Sigmoid colon (tissue), 7 donors: ENCODE data around the gene PGAP6. TPM values are rescaled to one million over a fixed set of nuclear protein-coding genes. Genes with fewer than 3 reads are reported as not detected.
"Not testable (repeated sequence)": the region's sequence is repeated elsewhere in the genome, so short reads cannot be mapped to it uniquely, and the experiment has no call there.

Source experiments
- DNase-seq: peaks from one replicate; pipeline ENCODE4 v3.0.0-alpha.2; 2019
- H3K27ac ChIP-seq, 4 donors: fragments of 200-600 bp; sonication (generic); one replicate each; pipeline ENCODE4 v1.5.1; 2016 to 2019; ENCODE audit warnings: mild to moderate bottlenecking in 1 of 4
- H3K27me3 ChIP-seq, 3 donors: fragments of 200-600 bp; sonication (generic); one replicate each; pipeline ENCODE4 v1.5.1; 2019; ENCODE audit warnings: mild to moderate bottlenecking in 1 of 3
- H3K36me3 ChIP-seq, 4 donors: fragments of 200-600 bp; sonication (generic); one replicate each; pipeline ENCODE4 v1.5.1; 2016 to 2019
- H3K4me1 ChIP-seq, 4 donors: fragments of 200-600 bp; sonication (generic); one replicate each; pipeline ENCODE4 v1.5.1; 2017 to 2019
- H3K4me3 ChIP-seq, 4 donors: fragments of 200-600 bp; sonication (generic); one replicate each; pipeline ENCODE4 v1.5.1; 2017 to 2019; ENCODE audit warnings: mild to moderate bottlenecking in 2 of 4, moderate library complexity in 1 of 4
- H3K9me3 ChIP-seq, 4 donors: fragments of 200-600 bp in 3 of 4; sonication (generic) in 3 of 4; one replicate each; pipeline versions ENCODE4 v1.5.1 to v1.6.1; 2013 to 2019
- EP300 ChIP-seq, 4 donors: sonication (generic); formaldehyde crosslinking; IDR thresholded peaks; one replicate each; pipeline ENCODE4 v1.6.1; 2017; ENCODE audit warnings: antibody characterized with exemption in 4 of 4
- POLR2A ChIP-seq, 2 donors: fragments of 450-650 bp; IDR thresholded peaks; one replicate each; pipeline ENCODE4 v1.6.1; 2016; ENCODE audit warnings: antibody characterized with exemption in 2 of 2, mild to moderate bottlenecking in 2 of 2, moderate library complexity in 2 of 2
- POLR2AphosphoS5 ChIP-seq, 4 donors: sonication (generic); formaldehyde crosslinking; IDR thresholded peaks; one replicate each; pipeline ENCODE4 v1.6.1; 2017; ENCODE audit warnings: antibody characterized with exemption in 4 of 4
- WGBS, 2 donors: extraction: QIAGEN DNeasy Blood & Tissue Kit; methylation state at CpG; one replicate each; pipeline ENCODE4 v1.1.7; 2013; 5-methylcytosine and 5-hydroxymethylcytosine counted together
- intact Hi-C: fragments of 100-400 bp; cut with DNase I; formaldehyde crosslinking; loops from one replicate; pipeline ENCODE4 v1.15.1; 2023
- polyA plus RNA-seq, 3 donors: library from polyadenylated mRNA; stranded (reverse); fragments of 200-250 nt; gene quantifications; one replicate each; pipeline ENCODE4 v1.2.3, GENCODE V29; 2013
- total RNA-seq, 4 donors: library from RNA; depleted of rRNA; stranded (reverse); fragments of >200 nt; gene quantifications; one replicate each; pipeline ENCODE4 v1.1.0, GENCODE V29; 2016
- TF ChIP-seq, protein P1 (sequence below), 4 experiments: fragments of 450-650 bp in 3 of 4; fragments of 200-600 bp in 1 of 4; IDR thresholded peaks; one replicate each; pipeline ENCODE4 v1.5.1; 2016 to 2019; ENCODE audit warnings: antibody characterized with exemption in 4 of 4, mild to moderate bottlenecking in 3 of 4, moderate library complexity in 2 of 4
- donor health status: healthy with polysubstance abuse.
- donor health status: Bipolar disorder and iron deficiency.
- donor health status: healthy.

PGAP6 gene
- total and polyA plus RNA-seq, 7 donors = 20.7 to 109 (median 26.6) TPM

DNA sequence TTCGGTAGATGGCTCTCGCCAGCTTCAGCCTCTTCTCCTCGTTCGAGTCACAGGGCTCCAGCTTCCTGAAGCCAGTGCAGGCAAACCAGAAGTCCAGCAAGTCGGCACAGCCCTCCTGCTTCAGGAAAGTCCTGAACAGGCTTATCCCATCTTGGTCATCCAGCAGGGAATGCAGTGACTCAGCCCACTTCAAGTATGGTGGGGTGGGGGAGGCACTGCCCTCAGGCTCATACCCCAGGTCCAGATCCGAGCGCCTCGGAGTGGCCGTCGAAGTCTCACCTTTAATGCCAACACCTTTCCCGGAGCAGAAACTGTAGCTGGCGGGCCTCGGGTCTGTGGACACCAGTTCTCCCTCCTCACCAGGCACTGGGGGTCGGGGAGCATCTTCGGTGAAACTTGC lies 35.2 kb downstream of the PGAP6 start:
- Histone ChIP-seq H3K4me3 (no peak overlapping the region), H3K36me3 (peaks cover 0 to 34% (median 3%) of the 10 kb centered on the region in 4 donors), H3K4me1 (peaks cover 0 to 7% (median 6%) of the 10 kb centered on the region in 4 donors), H3K27me3 (no peaks in the 10 kb centered on the region), H3K27ac (no peak overlapping the region), H3K9me3 (no peaks in the 10 kb centered on the region)
- TF ChIP-seq POLR2AphosphoS5 (IDR thresholded peaks at IDR 0.05) (no peak), POLR2A (IDR thresholded peaks at IDR 0.05) (no peak), EP300 (IDR thresholded peaks at IDR 0.05) (no peak)
- TF ChIP-seq, protein P1, sequence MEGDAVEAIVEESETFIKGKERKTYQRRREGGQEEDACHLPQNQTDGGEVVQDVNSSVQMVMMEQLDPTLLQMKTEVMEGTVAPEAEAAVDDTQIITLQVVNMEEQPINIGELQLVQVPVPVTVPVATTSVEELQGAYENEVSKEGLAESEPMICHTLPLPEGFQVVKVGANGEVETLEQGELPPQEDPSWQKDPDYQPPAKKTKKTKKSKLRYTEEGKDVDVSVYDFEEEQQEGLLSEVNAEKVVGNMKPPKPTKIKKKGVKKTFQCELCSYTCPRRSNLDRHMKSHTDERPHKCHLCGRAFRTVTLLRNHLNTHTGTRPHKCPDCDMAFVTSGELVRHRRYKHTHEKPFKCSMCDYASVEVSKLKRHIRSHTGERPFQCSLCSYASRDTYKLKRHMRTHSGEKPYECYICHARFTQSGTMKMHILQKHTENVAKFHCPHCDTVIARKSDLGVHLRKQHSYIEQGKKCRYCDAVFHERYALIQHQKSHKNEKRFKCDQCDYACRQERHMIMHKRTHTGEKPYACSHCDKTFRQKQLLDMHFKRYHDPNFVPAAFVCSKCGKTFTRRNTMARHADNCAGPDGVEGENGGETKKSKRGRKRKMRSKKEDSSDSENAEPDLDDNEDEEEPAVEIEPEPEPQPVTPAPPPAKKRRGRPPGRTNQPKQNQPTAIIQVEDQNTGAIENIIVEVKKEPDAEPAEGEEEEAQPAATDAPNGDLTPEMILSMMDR (IDR thresholded peaks at IDR 0.05) = no peak
- intact Hi-C loops = no loop called here
- WGBS, 2 donors = 90 to 95% methylated on average over 15 of the region's 15 CpGs
- DNase-seq = no peak

- no peak for TF ChIP-seq POLR2A (IDR thresholded peaks at IDR 0.05)
- Histone ChIP-seq H3K36me3 (peaks cover 0 to 34% (median 5%) of the 10 kb centered on the region in 4 donors), H3K27me3 (no peaks in the 10 kb centered on the region), H3K4me3 (no peak overlapping the region), H3K9me3 (no peaks in the 10 kb centered on the region), H3K4me1 (no peaks in the 10 kb centered on the region), H3K27ac (no peak overlapping the region)
- 86 to 88% methylated on average over 11 of the region's 11 CpGs for WGBS, 2 donors
- intact Hi-C loops = no loop called here
- DNase-seq = no peak
These were observed 36.0 kb downstream of the PGAP6 start for GRCh38 chr16:345772-346171.

- TF ChIP-seq POLR2A (IDR thresholded peaks at IDR 0.05) = no peak
- no peak for TF ChIP-seq POLR2AphosphoS5 (IDR thresholded peaks at IDR 0.05)
- TF ChIP-seq EP300 (IDR thresholded peaks at IDR 0.05) = no peak
- TF ChIP-seq, protein P1 (IDR thresholded peaks at IDR 0.05) = no peak
- no peaks in the 10 kb centered on the region for H3K9me3 ChIP-seq
- no peak overlapping the region for H3K27ac ChIP-seq
- H3K4me3 ChIP-seq = no peak overlapping the region
- WGBS, 2 donors = 89 to 92% methylated on average over 18 of the region's 18 CpGs
- peaks cover 0 to 29% (median 5%) of the 10 kb centered on the region in 4 donors for H3K36me3 ChIP-seq
- no peaks in the 10 kb centered on the region for H3K4me1 ChIP-seq
- no peaks in the 10 kb centered on the region for H3K27me3 ChIP-seq
- no peak for DNase-seq
- intact Hi-C loops = no loop called here
These were observed 39.1 kb downstream of the PGAP6 start for GRCh38 chr16:342455-343213.

- H3K4me3 ChIP-seq, intact Hi-C loops, H3K27me3 ChIP-seq, H3K9me3 ChIP-seq, H3K4me1 ChIP-seq, DNase-seq, H3K27ac ChIP-seq: not testable (repeated sequence)
- H3K36me3 ChIP-seq = peaks cover 0 to 29% (median 5%) of the 10 kb centered on the region in 4 donors
- 88 to 94% methylated on average over 13 of the region's 13 CpGs for WGBS, 2 donors
These were observed 39.8 kb downstream of the PGAP6 start for GRCh38 chr16:341974-342336.

DNA sequence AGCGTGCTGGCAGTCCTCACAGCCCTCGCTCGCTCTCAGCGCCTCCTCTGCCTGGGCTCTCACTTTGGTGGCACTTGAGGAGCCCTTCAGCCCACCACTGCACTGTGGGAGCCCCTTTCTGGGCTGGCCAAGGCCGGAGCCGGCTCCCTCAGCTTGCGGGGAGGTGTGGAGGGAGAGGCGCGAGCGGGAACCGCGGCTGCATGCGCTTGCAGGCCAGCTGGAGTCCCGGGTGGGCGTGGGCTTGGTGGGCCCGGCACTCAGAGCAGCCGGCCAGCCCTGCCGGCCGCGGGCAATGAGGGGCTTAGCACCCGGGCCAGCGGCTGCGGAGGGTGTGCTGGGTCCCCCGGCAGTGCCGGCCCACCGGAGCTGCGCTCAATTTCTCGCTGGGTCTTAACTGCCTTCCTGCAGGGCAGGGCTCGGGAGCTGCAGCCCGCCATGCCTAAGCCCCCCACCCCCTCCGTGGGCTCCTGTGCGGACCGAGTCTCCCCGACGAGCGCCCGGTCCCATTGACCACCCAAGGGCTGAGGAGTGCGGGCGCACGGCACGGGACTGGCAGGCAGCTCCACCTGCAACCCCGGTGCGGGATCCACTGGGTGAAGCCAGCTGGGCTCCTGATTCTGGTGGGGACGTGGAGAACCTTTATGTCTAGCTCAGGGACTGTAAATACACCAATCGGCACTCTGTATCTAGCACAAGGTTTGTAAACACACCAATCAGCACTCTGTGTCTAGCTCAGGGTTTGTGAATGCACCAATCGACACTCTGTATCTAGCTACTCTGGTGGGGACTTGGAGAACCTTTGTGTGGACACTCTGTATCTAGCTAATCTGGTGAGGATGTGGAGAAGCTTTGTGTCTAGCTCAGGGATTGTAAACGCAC lies 40.4 kb downstream of the PGAP6 start:
- H3K4me3 ChIP-seq, DNase-seq, H3K4me1 ChIP-seq, H3K9me3 ChIP-seq, intact Hi-C loops, H3K27ac ChIP-seq, H3K27me3 ChIP-seq: not testable (repeated sequence)
- H3K36me3 ChIP-seq = peaks cover 0 to 25% (median 2%) of the 10 kb centered on the region in 4 donors
- WGBS, 2 donors = 96 to 98% methylated on average over 46 to 47 of the region's 47 CpGs

DNA sequence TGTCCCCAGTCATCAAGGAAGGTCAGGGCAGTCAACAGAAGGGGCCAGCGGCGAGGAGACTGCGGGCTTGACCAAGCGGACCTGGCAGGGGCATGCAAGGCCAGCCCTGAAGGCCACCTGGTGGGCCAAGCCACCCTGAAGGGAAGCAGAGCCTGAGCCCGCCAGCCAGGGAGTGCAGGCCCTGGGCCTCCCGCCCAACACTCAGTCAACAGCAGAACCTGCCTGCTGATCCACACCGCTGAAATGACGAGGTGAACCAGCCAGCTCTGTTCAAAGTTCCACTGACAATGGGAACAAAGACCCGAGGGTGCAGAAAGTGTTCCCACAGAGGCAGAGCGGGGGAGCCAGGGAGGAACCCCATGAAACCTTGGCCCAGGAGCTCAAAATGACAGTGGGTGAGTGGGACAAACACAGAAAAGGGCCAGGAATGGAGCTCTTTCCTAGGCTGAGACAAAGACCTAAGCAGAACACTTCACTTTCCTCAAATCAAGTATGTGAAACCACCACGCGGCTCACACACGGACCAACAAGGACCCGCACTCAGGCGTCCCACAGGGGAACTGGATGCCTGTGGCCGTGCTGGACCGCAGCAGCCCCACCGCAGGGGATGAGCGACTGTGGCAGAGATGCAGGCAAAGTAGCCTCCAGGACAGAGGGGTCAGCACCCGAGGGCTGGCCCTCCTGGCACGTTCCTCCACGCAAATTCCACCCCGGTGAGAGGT lies 41.2 kb downstream of the PGAP6 start:
- WGBS, 2 donors = 88 to 93% methylated on average over 23 of the region's 23 CpGs
- no peak overlapping the region for H3K27ac ChIP-seq
- H3K9me3 ChIP-seq = no peaks in the 10 kb centered on the region
- peaks cover 0 to 16% (median 2%) of the 10 kb centered on the region in 4 donors for H3K36me3 ChIP-seq
- DNase-seq = no peak
- intact Hi-C loops = no loop called here
- no peaks in the 10 kb centered on the region for H3K27me3 ChIP-seq
- H3K4me3 ChIP-seq = no peak overlapping the region
- H3K4me1 ChIP-seq = no peaks in the 10 kb centered on the region
- no peak for TF ChIP-seq EP300 (IDR thresholded peaks at IDR 0.05)
- TF ChIP-seq POLR2A (IDR thresholded peaks at IDR 0.05) = no peak
- TF ChIP-seq, protein P1 (IDR thresholded peaks at IDR 0.05) = no peak
